Measurements from ENCODE around the gene GFRAL.

DNA sequence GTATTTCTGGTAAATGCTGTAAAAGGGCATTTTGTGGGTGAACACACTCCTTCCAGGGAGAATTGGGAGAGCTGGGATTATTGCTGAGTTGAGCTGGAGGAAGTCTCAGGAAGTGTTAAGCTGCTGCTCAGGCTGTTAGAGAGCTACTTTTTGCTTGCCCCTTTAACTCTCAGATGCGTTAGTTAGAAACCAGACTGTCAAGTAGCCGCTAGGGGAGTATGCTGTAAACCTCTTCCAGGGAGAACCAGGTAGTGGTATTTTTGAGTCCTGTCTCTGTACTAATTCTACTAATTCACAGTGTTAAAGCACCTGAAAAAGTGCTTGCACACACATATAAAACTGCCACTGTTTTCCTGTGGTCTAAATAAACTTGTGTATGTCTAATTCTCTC lies 6.6 kb upstream of the GFRAL start:
- TF ChIP-seq, protein P1, sequence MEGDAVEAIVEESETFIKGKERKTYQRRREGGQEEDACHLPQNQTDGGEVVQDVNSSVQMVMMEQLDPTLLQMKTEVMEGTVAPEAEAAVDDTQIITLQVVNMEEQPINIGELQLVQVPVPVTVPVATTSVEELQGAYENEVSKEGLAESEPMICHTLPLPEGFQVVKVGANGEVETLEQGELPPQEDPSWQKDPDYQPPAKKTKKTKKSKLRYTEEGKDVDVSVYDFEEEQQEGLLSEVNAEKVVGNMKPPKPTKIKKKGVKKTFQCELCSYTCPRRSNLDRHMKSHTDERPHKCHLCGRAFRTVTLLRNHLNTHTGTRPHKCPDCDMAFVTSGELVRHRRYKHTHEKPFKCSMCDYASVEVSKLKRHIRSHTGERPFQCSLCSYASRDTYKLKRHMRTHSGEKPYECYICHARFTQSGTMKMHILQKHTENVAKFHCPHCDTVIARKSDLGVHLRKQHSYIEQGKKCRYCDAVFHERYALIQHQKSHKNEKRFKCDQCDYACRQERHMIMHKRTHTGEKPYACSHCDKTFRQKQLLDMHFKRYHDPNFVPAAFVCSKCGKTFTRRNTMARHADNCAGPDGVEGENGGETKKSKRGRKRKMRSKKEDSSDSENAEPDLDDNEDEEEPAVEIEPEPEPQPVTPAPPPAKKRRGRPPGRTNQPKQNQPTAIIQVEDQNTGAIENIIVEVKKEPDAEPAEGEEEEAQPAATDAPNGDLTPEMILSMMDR (IDR thresholded peaks at IDR 0.05; ENCODE audit: low read depth, low read length, missing input control) = no peak
- TF ChIP-seq YY1 (IDR thresholded peaks at IDR 0.05) = no peak
- TF ChIP-seq GABPA (IDR thresholded peaks at IDR 0.05 in 1 of 2, conservative IDR thresholded peaks at IDR 0.05 in 1 of 2) = no peak
- no peak for TF ChIP-seq FOXA1 (IDR thresholded peaks at IDR 0.05)
- TF ChIP-seq, protein P2, sequence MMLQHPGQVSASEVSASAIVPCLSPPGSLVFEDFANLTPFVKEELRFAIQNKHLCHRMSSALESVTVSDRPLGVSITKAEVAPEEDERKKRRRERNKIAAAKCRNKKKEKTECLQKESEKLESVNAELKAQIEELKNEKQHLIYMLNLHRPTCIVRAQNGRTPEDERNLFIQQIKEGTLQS (IDR thresholded peaks at IDR 0.05) = no peak
- no peak for TF ChIP-seq RXRA (IDR thresholded peaks at IDR 0.05)
- TF ChIP-seq SP1 (IDR thresholded peaks at IDR 0.05) = no peak
- no peak for TF ChIP-seq TAF1 (conservative IDR thresholded peaks at IDR 0.05)
- TF ChIP-seq, protein P3, sequence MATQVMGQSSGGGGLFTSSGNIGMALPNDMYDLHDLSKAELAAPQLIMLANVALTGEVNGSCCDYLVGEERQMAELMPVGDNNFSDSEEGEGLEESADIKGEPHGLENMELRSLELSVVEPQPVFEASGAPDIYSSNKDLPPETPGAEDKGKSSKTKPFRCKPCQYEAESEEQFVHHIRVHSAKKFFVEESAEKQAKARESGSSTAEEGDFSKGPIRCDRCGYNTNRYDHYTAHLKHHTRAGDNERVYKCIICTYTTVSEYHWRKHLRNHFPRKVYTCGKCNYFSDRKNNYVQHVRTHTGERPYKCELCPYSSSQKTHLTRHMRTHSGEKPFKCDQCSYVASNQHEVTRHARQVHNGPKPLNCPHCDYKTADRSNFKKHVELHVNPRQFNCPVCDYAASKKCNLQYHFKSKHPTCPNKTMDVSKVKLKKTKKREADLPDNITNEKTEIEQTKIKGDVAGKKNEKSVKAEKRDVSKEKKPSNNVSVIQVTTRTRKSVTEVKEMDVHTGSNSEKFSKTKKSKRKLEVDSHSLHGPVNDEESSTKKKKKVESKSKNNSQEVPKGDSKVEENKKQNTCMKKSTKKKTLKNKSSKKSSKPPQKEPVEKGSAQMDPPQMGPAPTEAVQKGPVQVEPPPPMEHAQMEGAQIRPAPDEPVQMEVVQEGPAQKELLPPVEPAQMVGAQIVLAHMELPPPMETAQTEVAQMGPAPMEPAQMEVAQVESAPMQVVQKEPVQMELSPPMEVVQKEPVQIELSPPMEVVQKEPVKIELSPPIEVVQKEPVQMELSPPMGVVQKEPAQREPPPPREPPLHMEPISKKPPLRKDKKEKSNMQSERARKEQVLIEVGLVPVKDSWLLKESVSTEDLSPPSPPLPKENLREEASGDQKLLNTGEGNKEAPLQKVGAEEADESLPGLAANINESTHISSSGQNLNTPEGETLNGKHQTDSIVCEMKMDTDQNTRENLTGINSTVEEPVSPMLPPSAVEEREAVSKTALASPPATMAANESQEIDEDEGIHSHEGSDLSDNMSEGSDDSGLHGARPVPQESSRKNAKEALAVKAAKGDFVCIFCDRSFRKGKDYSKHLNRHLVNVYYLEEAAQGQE (IDR thresholded peaks at IDR 0.05) = no peak

Data from liver (tissue), 3 donors.